Neutrophil (primary cell): Measurements from ENCODE around the gene PLLP.

Source experiments
- H3K27ac ChIP-seq: fragments of 200-600 bp; sonication (generic); 2 replicates; pipeline ENCODE4 v1.5.1; 2016; ENCODE audit warnings: mild to moderate bottlenecking, moderate library complexity
- H3K27me3 ChIP-seq: fragments of 200-600 bp; sonication (generic); 2 replicates; pipeline ENCODE4 v1.6.0; 2016; ENCODE audit warnings: mild to moderate bottlenecking
- H3K36me3 ChIP-seq: fragments of 200-600 bp; sonication (generic); 2 replicates; pipeline ENCODE4 v1.5.1; 2017
- H3K4me1 ChIP-seq, 2 experiments: fragments of 200-600 bp in 1 of 2; sonication (generic) in 1 of 2; 1 replicate in 1 of 2; 2 replicates in 1 of 2; pipeline versions ENCODE4 v1.5.1 to v1.6.1; 2013 to 2016; ENCODE audit warnings: low read depth in 1 of 2, low read length in 1 of 2, mild to moderate bottlenecking in 1 of 2, moderate library complexity in 1 of 2; ENCODE audit not compliant: control insufficient read depth in 1 of 2, insufficient read depth in 1 of 2
- H3K4me3 ChIP-seq, 2 experiments: fragments of 200-600 bp in 1 of 2; sonication (generic) in 1 of 2; 1 replicate in 1 of 2; 2 replicates in 1 of 2; pipeline ENCODE4 v1.5.1; 2013 to 2016; ENCODE audit warnings: low read depth in 1 of 2, low read length in 1 of 2, mild to moderate bottlenecking in 1 of 2, moderate library complexity in 1 of 2
- H3K9me3 ChIP-seq: fragments of 200-600 bp; sonication (generic); 2 replicates; pipeline ENCODE4 v1.5.1; 2016
- TF ChIP-seq, protein P1 (sequence below): fragments of 200-600 bp; sonication (generic); IDR thresholded peaks from 2 replicates; pipeline ENCODE4 v1.5.1; 2016; ENCODE audit warnings: antibody characterized with exemption

PLLP gene

DNA sequence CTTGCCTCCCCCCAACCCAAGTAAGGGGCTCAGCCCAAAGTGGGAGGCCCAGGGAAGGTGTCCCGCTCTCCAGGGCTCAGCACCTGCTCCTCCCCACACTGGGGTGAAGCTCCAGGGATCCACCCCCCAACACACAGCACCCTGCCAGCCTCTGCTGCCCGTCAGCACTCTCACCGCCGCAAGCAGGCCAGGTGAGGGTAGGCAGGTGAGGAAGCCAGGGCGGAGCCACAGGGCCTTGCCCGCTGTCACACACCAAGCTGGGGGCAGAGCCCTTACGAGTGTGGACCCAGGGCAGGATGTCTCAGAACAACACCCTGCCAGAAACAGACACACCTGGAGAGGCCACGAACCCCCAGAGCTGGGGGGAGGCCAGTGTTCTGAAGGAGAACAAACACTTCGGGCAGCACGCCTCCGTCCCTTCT is 19.5 kb downstream of the PLLP start:
- Histone ChIP-seq H3K4me3 (no peak overlapping the region), H3K9me3 (no peaks in the 10 kb centered on the region), H3K27ac (no peak overlapping the region), H3K36me3 (no peaks in the 10 kb centered on the region), H3K4me1 (no peaks in the 10 kb centered on the region), H3K27me3 (no peaks in the 10 kb centered on the region)
- TF ChIP-seq, protein P1, sequence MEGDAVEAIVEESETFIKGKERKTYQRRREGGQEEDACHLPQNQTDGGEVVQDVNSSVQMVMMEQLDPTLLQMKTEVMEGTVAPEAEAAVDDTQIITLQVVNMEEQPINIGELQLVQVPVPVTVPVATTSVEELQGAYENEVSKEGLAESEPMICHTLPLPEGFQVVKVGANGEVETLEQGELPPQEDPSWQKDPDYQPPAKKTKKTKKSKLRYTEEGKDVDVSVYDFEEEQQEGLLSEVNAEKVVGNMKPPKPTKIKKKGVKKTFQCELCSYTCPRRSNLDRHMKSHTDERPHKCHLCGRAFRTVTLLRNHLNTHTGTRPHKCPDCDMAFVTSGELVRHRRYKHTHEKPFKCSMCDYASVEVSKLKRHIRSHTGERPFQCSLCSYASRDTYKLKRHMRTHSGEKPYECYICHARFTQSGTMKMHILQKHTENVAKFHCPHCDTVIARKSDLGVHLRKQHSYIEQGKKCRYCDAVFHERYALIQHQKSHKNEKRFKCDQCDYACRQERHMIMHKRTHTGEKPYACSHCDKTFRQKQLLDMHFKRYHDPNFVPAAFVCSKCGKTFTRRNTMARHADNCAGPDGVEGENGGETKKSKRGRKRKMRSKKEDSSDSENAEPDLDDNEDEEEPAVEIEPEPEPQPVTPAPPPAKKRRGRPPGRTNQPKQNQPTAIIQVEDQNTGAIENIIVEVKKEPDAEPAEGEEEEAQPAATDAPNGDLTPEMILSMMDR, result no peak

DNA sequence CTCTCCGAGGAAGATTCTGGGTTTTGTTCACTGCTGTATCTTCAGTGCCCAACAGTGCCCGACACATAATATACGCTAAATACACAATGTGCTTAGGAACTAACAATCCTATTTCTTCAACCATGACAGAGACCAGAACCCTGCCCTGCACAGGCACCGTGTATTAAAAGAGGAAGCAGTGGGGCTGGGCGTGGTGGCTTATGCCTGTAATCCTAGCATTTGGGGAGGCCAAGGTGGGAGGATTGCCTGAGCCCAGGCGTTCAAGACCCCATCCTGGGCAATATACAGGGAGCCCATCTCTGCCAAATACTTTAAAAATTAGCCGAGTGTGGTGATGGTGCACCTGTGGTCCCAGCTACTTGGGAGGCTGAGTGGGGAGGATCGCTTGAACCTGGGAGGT is 20.1 kb downstream of the PLLP start:
- Histone ChIP-seq H3K4me1 (no peaks in the 10 kb centered on the region), H3K4me3 (no peak overlapping the region), H3K9me3 (no peaks in the 10 kb centered on the region), H3K36me3 (no peaks in the 10 kb centered on the region), H3K27me3 (no peaks in the 10 kb centered on the region), H3K27ac (no peak overlapping the region)
- TF ChIP-seq, protein P1, result no peak

DNA sequence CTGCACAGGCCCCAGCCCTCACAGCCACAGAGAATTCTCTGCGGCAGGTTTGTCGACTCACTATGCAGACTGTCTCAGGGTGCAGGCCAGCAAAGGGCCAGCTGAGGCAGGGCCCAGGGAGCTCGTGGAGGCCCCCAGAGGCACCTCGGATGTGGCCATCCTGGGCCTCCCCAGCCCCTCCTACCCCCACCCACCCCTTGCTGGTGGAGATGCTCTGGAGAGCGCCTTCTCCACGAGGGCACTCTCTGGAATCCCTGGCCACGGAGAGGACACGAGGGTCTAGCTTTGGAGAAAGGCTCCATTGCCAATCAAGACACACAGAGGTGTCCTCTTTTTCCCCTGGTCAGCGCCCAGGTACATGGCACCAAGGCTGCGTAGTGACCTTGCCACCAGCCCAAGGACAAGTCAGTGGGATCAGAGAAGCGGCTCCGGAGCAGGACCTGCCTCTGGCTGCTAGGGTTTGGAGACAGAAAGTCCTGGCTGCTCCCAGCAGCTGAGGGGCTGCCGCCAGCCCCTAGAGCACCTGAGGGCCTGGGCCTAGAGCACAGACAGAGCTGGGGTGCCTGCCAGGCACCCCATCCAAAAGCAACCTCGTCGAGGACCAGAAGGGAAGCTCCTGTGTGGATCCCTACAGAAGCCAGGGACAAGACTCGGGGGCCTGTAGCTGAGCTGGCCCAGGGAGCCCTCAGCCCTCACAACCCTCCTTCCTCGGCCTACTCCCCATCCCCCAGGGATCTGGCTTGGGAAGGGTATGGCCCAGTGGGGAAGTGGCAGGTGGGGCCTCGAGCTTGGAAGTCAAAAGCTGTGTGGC is 20.7 kb downstream of the PLLP start:
- TF ChIP-seq, protein P1, result no peak
- Histone ChIP-seq H3K4me1 (no peaks in the 10 kb centered on the region), H3K4me3 (no peak overlapping the region), H3K9me3 (no peaks in the 10 kb centered on the region), H3K27ac (no peak overlapping the region), H3K27me3 (no peaks in the 10 kb centered on the region), H3K36me3 (no peaks in the 10 kb centered on the region)

DNA sequence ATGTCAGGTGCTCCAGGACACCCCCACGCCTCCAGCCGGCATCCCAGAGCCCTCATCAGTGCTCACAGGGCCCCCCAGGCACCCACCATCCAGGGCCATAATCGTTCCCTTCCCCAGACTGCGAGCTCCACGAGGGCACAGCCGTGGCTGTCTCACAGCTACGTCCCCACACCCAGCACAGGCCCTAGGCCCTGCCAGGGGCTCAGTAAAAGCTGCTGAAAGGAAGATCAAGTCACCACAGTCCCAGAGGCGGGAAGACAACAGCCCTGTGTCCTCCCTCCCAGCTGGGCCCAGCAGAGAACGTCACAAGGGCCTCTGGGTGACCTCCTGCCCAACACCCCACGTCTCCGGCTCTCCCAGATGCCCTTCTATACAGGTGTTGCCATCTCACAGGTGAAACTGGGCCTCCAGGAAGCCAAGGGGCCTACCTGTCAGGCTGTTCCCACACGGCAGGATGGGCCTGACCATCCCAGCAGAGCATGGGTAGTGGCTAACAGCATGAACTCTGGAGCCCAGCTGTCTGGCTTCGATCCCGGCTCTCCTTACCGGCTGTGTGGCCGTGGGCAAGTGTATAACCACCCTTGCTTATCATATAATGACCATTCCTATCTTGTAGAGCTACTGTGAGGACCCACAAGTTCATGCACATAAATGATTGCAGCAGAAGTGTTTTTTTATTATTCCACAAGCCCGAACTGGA is 21.5 kb downstream of the PLLP start:
- Histone ChIP-seq H3K27me3 (no peaks in the 10 kb centered on the region), H3K4me1 (no peaks in the 10 kb centered on the region), H3K4me3 (no peak overlapping the region), H3K9me3 (no peaks in the 10 kb centered on the region), H3K27ac (no peak overlapping the region), H3K36me3 (no peaks in the 10 kb centered on the region)
- TF ChIP-seq, protein P1, result no peak

DNA sequence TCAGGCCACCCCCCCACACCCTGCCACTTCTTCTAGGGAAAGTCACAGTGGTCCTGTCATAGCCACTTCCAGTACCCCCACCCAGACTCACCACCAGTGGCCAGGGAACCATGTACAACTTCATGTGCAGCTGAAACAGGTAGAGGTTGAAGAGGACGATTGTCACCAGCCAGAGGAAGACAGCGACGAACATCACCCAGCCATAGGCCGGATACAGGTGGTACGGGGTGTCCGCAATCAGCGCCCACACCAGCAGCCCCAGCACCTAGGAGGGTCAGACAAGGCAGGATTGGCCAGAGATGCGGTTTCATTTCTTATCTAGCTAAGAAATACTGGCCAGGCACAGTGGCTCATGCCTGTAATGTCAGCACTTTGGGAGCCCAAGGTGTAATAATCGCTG is 22.7 kb downstream of the PLLP start:
- Histone ChIP-seq H3K36me3 (no peaks in the 10 kb centered on the region), H3K27ac (no peak overlapping the region), H3K9me3 (no peaks in the 10 kb centered on the region), H3K4me3 (no peak overlapping the region), H3K4me1 (no peaks in the 10 kb centered on the region), H3K27me3 (no peaks in the 10 kb centered on the region)
- TF ChIP-seq, protein P1, result no peak
